T-helper 1 cell (primary cell): Measurements from ENCODE around the gene LATS2.
A peak's percentile ranks its signal among the peaks of the same experiment; 100 is the strongest.
"Not testable (repeated sequence)": the region's sequence is repeated elsewhere in the genome, so short reads cannot be mapped to it uniquely, and the experiment has no call there.

ENCODE experiments used
- DNase-seq, 5 donors: peaks; one replicate each; pipeline ENCODE4 v3.0.0-alpha.2; 2012 to 2020

The LATS2 gene

DNA sequence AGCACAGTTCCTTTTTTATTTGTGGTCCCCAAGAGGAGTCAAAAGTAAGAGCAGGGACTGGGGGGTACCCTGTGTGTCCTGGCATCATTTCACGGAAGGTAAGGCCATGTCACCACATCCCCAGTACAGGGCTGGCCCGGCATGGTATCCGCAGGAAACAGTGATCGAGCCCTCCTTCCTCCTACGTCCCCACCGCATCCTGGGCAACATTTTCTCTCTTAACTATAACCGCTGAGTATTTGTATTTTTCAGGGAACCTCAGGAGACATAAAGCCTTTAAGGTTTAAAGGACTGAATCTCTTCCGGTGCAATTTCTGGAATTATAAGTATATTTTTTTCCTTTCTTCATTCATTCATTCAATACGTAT is 13.6 kb upstream of the LATS2 start:
- DNase-seq = peak in 1 of 5 donors; percentile 81

DNA sequence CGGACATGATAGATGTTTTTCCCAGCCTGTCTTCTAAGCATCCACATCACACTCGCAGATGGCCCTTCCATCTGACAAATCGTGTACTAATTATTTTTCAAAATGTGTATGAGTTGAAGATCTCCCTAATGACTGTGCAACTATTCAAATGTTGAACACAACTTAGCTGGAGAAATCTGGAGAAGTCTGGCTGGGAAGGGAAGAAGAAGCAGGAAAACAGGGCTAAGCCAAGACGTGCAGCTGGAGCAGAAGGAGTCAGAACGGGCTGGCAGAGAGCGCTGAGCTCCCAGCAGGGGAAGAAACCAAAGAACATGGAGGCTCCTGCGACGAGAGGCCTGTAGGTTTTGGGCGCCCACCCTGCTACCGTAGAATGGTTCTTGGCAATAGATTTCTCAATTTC is 13.2 kb upstream of the LATS2 start:
- DNase-seq = no peak

DNA sequence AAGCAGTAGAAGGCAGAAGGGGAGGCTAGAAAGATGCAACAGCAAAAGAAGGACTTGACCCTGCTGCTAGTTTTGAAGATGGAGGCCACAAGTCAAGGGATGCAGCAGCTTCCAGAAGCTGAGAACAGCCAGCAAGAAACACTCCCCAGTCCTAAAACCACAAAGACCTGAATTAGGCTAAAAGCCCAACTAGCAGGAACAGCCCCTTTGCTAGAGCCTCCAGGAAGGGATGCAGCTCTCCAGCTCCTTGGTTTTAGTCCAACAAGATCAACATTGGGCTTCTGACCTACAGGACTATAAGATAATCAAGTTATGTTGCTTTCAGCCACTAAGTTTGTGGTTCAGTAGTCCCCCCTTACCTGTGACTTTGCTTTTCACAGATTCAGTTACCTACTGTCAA is 10.5 kb upstream of the LATS2 start:
- DNase-seq = no peak

DNA sequence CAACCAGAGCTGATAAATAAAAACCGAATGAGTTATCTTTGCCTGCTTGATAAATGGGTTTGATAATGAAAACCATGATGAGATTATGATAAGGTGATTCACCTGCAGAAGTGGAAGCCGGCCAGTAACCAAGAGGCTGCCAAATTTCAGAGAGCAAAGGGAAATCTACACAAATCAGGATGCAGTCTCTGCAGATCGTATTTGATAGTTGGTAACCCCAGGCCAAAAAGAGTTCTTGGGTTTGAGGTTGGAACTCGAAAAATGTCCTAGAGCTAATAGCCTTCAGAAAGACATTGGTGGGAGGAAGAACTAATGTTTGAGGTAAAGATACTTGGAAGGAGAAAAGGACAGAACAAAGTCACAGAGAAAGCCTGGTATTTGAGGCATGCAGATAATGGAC is 9.6 kb upstream of the LATS2 start:
- no peak for DNase-seq

DNA sequence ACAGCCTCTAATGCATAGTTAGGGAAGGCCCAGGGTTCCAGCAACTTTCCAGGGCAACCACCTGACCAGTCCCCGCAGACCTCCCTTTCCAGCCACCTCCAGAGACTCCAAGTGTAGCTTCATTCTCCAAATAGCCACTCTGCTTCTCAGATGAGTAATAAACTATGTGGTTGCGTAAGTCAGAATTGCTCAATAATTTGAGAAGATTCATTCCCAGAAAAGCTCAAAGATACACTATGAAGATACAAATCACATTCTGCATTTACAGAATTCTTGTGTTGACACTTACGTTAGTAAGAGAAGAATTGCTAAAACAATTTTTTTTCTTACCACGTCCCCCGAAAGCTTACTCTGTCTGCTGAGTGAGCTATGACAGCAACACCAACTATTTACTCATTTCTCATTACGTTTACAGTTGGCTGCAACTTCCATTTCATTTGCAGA is 8.2 kb upstream of the LATS2 start:
- DNase-seq = peak in 1 of 5 donors; percentile 68

DNA sequence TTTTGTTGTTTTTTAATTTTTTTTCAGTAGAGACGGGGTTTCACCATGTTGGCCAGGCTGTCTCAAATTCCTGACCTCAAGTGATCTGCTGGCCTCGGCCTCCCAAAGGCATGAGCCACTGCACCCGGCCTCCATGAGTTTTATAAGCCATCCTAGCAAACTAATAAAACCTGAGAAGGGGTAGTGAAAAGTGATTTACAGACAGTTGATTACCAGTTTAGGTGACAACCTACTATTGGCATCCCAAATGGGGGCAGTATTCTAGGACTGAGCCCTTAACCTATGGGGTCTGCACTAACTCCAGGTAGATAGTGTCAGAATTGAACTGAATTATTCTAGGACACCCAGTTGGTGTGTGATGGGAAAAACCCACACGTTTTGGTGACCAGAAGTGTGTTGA is 6.5 kb upstream of the LATS2 start:
- DNase-seq = no peak

DNA sequence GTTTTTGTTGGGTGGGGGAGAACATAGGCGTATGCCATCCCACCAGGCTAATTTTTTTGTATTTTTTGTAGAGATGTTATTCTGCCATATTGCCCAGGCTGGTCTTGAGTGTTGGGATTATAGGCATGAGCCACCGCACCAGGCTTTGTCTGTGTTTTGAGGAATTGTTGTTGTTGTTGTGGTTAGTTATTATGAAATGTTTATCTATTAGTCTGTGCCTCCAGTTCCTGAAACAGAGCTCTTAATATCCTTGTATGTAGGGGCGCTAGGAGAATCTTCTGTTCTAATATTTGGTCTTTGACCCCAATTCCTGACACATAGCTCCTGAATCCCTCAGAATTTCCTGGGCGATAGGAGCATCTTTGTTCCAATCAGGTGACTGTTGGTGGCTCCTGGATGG is 5.6 kb upstream of the LATS2 start:
- DNase-seq = no peak

DNA sequence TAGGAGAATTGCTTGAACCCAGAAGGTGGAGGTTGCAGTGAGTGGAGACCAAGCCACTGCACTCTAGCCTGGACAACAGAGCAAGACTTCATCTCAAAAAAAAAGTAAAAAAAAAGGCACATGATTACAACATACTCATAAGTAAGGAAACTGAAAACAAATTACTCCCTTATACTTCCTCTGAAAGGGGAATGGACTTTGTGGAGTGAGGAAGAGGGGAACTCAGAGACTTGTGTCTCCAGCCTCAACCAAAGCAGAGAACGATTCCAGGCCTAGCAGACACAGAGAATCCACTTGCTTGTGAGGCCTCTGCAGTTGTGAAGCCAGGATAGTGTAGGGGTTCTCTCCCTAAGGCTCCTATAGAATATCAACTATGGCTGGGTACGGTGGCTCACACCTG is 4.3 kb upstream of the LATS2 start:
- DNase-seq = no peak

DNA sequence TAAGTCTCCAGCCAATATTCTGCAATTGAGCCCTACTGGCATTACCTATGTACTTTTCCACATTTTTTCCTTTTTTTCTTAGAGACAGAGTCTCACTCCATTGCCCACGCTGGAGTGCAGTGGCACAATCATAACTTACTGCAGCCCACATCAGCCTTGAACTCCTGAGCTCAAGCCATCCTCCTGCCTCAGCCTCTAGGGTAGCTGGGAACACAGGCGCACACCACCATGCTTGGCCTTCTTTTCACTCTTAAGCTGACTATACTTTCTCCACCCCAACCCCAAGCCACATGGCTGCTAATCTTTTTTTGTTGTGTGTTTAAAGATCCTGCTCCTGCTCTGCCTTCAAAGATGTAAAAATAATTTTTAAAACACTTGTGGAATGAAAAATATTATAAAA is 1.6 kb upstream of the LATS2 start:
- DNase-seq = no peak

DNA sequence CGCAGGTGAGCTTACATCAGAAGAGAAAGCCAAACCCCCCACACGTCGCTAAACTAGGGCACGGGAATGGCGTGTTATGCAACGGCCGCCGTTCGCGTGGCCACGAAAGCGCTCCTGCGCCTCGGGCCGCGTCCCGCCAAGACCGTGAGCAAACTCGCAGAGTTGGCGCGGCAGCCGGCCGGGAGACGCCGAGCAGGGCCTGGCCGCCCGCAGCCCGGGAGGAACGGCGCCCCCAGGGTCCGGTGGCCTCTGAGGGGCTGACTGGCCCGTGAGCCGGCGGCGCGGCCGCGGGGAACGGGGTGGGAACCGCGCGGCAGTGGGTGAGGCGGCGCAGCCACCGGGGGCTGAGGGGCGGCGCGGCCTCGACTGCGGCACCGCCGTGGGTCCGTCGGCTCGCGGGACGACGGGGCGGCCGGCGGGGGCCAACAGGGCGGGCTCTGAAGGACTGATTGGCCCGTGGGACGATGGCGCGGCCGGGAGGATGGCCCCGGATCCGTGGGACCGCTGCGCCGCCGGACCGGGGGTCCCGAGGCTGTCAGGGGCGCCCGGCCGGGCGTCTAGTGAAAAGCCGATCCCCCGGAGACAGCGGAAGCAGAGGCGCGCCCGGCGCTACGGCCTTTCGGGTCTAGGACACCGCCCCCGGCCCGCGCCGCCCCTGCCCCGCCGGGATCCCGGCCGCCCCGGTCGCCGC is 903 bp downstream of the LATS2 start:
- DNase-seq = no peak

DNA sequence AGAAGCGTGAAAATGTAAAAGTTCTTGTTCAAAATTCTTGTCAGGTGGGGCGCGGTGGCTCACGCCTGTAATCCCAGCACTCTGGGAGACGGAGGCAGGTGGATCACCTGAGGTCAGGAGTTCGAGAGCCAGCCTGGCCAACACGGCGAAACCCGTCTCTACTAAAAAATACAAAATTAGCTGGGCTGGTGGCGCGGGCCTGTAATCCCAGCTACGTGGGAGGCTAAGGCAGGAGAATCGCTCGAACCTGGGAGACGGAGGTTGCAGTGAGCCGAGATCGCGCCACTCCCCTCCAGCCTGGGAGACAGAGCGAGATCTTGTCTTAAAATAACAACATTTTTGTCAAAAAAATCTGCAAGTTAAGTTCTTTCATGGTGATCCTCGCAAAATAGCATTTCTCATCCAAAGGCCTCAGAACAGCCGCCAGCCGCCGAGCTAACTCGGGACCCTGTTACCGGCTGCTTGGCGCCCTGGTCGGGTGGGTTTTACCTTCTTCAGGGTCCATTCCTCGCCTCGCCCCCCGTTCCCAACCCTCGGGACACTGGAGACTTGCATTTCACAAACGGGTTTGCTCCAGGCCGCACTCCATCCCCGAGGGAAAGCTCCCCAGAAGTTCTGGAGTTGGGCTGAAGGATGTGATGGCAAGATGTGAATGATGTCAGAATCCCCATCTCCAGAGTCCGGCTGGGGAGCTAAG is 1.6 kb downstream of the LATS2 start:
- no peak for DNase-seq

DNA sequence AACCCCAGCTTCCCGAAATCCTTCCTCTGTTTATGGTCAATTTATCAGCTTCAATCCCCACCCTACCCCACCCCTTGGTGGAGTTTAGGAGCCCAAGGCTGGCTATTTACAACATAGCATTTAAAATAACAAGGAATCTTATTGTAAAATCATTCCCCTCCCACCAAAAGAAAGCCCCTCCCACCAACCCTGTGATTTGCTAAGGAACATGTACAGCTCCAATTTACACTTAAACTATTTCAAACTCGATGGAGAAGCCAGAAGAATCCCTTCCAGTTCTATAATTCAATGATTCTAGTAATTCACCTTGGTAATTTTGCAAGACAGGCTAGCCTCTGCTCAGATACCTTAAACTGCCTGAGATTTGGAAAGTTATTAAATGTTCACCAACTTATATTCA is 3.0 kb downstream of the LATS2 start:
- DNase-seq = no peak

DNA sequence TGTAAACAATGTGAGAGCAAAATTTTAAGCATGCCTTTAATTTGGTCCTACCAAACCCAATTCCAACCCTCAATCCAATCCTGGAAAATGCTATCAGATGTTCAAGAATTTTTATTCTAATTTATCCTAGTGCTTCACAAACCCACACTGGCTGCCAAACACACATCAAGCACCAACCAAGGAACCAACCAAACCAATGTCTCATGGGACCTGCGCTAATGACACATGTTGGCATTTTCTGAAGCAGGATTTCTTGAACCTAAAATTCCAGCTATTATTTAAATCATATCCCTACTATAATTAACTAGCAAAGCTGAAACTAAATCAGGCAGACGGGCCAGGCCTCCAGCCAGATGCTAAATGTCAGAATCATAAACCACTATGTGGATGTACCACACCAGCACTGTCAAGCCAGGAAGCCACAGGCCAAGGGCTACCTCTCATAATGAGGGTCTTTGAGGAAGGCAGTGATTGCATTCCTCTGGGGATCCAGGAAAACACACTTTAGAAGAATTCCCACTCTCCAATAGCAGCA is 5.8 kb downstream of the LATS2 start:
- no peak for DNase-seq

DNA sequence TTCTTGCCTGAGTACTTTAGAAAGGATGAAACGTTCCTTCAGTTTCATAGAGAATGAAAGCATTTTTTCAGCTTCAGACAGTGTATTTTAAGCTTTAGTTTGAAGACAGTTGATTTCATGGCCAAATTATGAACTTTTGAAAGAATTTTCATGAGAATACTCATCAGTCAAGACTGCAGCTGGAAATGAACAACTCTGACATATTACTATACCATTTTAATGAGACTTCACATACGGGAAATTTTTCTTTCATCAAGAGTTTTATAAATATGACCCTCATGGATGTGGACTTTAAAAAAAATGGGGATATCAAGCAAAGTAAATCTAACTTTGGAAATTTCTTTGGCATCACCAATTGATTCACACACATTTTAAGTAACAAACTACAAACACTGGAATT is 6.4 kb downstream of the LATS2 start:
- no peak for DNase-seq

DNA sequence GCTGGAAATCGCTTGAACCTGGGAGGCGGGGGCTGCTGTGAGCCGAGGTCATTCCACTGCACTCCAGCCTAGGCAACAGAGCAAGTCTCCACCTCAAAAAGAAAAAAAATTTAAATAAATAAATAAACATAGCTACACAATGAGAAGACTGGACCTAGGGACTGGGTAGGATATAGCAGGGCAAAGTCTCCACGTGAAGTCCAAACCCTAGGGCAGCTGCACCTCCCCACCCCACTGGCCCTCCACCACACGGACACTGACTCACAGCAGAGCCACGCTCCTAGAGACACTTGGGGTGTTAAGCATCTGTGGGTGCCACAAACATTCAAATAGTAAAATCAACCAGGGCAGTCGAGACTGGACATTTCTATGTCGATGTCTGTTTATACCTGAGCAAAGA is 7.1 kb downstream of the LATS2 start:
- DNase-seq = no peak

DNA sequence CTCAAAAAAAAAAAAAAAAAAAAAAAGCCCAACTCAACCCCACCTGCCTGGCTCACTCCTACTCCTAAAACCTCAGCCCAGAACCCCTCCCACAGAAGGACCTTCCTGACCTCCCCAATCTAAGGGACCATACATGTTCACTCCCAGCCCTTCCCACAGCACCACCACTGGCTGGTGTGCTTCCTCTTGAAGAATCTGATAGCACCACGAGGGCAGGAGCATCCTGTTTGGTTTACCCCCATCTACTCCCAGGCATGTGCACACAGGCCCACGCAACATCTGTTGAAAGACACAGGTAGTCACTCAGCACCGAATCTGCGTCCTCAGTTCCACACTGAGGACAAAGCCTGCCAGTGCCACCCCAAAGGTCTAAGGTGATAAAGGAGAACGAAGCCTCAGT is 8.2 kb downstream of the LATS2 start:
- no peak for DNase-seq

DNA sequence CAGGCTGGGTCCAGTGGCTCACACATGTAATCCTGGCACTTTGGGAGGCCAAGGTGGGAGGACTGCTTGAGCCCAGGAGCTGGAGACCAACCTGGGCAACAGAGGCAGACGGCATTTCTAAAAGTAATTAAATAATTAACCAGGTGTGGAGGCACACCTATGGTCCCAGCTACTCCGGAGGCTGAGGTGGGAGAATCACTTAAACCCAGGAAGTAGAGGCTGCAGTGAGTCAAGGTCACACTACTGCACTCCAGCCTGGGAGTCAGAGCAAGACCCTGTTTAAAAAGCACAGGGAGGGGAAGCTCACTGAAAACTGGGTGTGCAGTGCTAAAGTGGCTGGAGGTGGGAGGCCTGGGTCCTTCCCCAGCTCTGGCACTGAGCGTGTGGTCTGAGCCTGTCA is 9.7 kb downstream of the LATS2 start:
- DNase-seq = no peak

DNA sequence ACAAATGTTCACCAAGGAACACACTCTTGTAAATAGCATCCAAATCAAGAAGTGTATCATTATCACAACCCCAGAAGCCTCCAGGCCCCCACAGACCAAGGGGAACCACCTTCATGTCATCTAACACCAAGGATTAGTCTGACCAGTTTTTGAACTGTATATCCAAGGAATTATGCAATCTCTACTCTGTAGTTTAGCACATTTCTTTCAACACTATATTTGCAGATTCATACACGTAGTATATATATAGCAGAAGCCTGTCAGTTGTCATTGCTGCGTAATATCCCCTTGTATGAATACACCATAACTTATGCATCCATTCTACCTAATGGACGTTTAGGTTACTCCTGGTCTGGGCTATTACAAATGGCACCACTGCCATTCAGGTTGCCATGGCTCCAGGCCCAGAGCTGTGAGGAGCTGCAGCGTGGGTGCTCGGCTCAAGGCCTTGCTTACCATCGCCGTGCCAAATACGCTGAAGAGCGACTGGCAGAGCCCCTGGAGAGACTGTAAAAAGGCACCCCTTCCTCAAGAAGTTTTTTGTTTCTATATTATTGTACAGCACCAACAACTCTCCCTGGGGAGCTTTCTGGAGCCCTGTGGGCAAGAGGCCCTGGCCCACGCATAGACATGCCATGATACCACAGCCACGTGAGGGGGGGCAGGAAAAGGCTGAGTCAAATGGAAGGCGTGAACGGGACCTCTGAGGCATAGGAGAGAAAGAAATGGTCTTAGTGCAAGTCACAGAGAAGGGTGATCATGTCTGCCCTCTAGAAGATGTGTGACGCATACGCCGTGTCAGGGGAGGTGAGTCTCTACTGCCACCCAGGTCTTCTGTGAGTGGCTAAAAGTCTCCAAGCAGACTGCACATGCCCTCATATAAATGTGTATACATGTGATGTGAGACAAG is 10.8 kb downstream of the LATS2 start:
- DNase-seq = no peak

DNA sequence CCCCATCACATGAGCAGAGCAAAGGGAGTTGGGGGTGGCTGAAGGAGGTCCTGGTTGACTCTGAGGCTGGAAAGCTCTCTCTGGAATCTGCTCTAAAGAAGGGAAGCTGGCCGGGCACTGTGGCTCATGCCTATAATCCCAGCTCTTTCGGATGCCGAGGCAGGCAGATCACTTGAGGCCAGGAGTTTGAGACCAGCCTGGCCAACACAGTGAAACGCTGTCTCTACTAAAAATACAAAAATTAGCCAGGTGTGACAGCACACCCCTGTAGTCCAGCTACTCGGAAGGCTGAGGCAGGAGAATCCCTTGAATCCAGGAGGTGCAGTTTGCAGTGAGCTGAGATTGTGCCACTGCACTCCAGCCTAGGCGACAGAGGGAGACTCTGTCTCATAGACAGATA is 11.7 kb downstream of the LATS2 start:
- not testable (repeated sequence) for DNase-seq

DNA sequence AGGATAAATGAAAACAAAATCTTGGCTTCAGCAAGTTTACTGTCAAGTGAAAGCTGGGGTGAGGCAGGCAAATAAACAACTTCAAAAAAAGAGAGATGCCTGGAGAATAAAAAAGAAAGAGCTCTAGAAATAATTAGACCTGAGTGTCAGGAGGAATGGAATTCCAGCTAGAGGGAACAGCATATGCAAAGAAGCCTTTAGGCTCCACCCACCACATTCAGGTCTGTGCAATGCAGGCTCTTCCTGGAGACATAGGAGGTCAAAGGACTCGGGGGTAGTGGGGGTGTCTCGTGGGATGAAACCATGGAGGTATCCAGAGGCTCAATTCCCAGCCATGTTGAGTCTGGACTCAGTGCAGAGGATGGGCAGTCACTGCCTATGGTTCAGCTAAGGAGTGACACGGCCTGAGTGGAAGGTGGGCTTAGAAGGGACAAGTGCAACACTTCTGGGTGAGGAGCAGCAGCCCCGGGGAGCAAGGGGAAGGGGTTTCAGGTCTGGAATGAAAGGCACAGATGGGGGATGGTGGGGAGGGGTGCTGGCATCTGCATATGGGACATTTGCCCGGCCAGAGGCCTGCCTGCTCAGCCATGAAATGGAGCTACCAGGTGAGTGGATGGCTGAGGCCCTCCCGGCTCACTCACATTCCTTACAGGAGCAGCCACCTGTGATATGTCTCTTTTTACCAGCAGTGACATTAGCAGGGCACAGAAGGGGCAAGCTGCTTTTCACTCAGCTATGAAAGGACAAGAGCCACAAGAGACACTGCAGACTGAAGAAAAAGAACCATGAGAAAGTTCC is 12.3 kb downstream of the LATS2 start:
- DNase-seq = no peak

DNA sequence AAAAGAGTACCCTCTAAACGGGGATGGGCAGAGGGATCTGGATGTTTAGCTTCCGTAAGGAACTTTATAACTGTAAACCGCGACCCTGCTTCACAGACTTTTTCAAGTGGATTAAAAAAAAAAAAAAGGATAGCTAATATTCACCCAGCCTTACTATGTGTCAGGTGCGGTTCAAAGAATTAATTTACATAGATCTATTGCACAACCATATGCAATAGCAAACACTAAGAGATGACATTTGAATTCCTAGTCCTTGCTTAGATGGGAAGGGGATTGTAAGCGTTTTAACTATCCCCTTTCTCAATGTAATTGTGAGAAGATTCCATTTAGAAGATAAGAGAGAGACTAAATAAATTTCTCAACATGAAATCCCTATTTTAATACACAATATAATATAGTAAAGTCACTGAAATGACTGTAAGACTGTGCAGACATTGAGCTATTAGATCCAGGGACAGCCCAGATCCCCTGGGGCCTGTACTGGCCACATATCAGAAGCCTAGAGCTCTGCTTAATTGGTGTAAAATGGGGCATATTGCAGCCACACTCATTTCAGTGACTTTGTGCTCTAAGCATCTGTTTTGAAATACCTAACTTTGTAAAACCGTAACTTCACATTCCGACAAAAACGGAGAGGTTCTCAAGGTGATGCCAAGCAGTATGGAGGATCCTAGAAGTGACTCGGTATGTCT is 13.6 kb downstream of the LATS2 start:
- DNase-seq = no peak

DNA sequence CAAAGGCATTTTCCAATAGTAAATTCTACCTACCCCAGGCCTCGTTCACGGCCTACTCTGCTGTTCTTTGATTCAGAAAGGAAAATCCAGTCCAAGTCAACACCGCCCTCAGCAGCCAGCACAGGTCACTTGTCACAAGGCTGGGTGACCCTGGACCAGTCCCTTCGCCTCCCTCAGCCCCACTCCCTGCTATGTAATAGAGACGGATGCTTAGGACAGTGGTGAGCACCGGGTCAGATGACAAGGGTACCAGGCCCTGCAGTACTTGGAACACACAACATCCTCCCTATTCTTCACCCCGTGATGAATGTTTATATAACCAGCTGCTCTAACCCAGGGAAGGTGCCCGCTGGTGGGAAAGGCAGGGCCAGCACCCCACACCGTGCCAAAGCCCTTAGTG is 14.3 kb downstream of the LATS2 start:
- no peak for DNase-seq
